ENCODE results near the gene PTBP3. TPM values are rescaled to one million over a fixed set of nuclear protein-coding genes. Genes with fewer than 3 reads are reported as not detected.

PTBP3 gene
- total and polyA plus RNA-seq, 2 donors (not counting 1 experiment from before 2014, with no cell fraction given): 16.7 to 28.7 TPM

- H2AFZ ChIP-seq (ENCODE audit: low read length): no peak overlapping the region
- H3K4me2 ChIP-seq (ENCODE audit: extremely low read depth, insufficient read depth, low read length): no peak overlapping the region
- no peaks in the 10 kb centered on the region for H3K36me3 ChIP-seq (ENCODE audit: control insufficient read depth, insufficient read depth, low read length)
- no peaks in the 10 kb centered on the region for H3K27me3 ChIP-seq (ENCODE audit: control insufficient read depth, insufficient read depth, low read length)
- DNase-seq (ENCODE audit: low read depth in 2 of 2): no peak
- H3K27ac ChIP-seq (ENCODE audit: insufficient read depth, low read length): no peak overlapping the region
- H3K9me3 ChIP-seq (ENCODE audit: control insufficient read depth, insufficient read depth, low read depth, low read length): no peaks in the 10 kb centered on the region
- H3K79me2 ChIP-seq (ENCODE audit: control insufficient read depth, insufficient read depth, low read length): no peaks in the 10 kb centered on the region
- no peaks in the 10 kb centered on the region for H4K20me1 ChIP-seq (ENCODE audit: control insufficient read depth, extremely low read depth, insufficient read depth, low read length)
- H3K4me3 ChIP-seq (replicated peaks in 1 of 4; ENCODE audit: control extremely low read depth in 1 of 4, insufficient read depth in 1 of 4, low read depth in 3 of 4, low read length in 4 of 4): no peak overlapping the region
- no peak for TF ChIP-seq CTCF (conservative IDR thresholded peaks at IDR 0.05 in 1 of 2, IDR thresholded peaks at IDR 0.05 in 1 of 2; ENCODE audit: low read depth in 1 of 2, low read length in 2 of 2)
- no peak for TF ChIP-seq EZH2 (IDR thresholded peaks at IDR 0.05; ENCODE audit: low read length, missing control alignments)
- no peaks in the 10 kb centered on the region for H3K4me1 ChIP-seq (ENCODE audit: control insufficient read depth, extremely low read depth, insufficient read depth, low read length)
- H3K9ac ChIP-seq (ENCODE audit: insufficient read depth, low read length): no peak overlapping the region
Observed at GRCh38 chr9:112354081-112354743, 20.8 kb upstream of the PTBP3 start.

GRCh38 chr9:112352209-112352608, 18.8 kb upstream of the PTBP3 start:
- H3K79me2 ChIP-seq (ENCODE audit: control insufficient read depth, insufficient read depth, low read length): no peaks in the 10 kb centered on the region
- no peak for DNase-seq (ENCODE audit: low read depth in 2 of 2)
- TF ChIP-seq EZH2 (IDR thresholded peaks at IDR 0.05; ENCODE audit: low read length, missing control alignments) (no peak), CTCF (conservative IDR thresholded peaks at IDR 0.05 in 1 of 2, IDR thresholded peaks at IDR 0.05 in 1 of 2; ENCODE audit: low read depth in 1 of 2, low read length in 2 of 2) (no peak)
- no peak overlapping the region for H3K4me3 ChIP-seq (replicated peaks in 1 of 4; ENCODE audit: control extremely low read depth in 1 of 4, insufficient read depth in 1 of 4, low read depth in 3 of 4, low read length in 4 of 4)
- H3K9me3 ChIP-seq (ENCODE audit: control insufficient read depth, insufficient read depth, low read depth, low read length): no peaks in the 10 kb centered on the region
- no peaks in the 10 kb centered on the region for H3K4me1 ChIP-seq (ENCODE audit: control insufficient read depth, extremely low read depth, insufficient read depth, low read length)
- no peak overlapping the region for H3K27ac ChIP-seq (ENCODE audit: insufficient read depth, low read length)
- H2AFZ ChIP-seq (ENCODE audit: low read length): no peak overlapping the region
- no peak overlapping the region for H3K4me2 ChIP-seq (ENCODE audit: extremely low read depth, insufficient read depth, low read length)
- H3K9ac ChIP-seq (ENCODE audit: insufficient read depth, low read length): no peak overlapping the region
- H3K36me3 ChIP-seq (ENCODE audit: control insufficient read depth, insufficient read depth, low read length): no peaks in the 10 kb centered on the region
- no peaks in the 10 kb centered on the region for H3K27me3 ChIP-seq (ENCODE audit: control insufficient read depth, insufficient read depth, low read length)
- no peaks in the 10 kb centered on the region for H4K20me1 ChIP-seq (ENCODE audit: control insufficient read depth, extremely low read depth, insufficient read depth, low read length)

GRCh38 chr9:112351184-112351583, 17.8 kb upstream of the PTBP3 start:
- H3K4me3 ChIP-seq (replicated peaks in 1 of 4; ENCODE audit: control extremely low read depth in 1 of 4, insufficient read depth in 1 of 4, low read depth in 3 of 4, low read length in 4 of 4): no peak overlapping the region
- DNase-seq (ENCODE audit: low read depth in 2 of 2): no peak
- H3K27ac ChIP-seq (ENCODE audit: insufficient read depth, low read length): no peak overlapping the region
- H3K9me3 ChIP-seq (ENCODE audit: control insufficient read depth, insufficient read depth, low read depth, low read length): no peaks in the 10 kb centered on the region
- H4K20me1 ChIP-seq (ENCODE audit: control insufficient read depth, extremely low read depth, insufficient read depth, low read length): no peaks in the 10 kb centered on the region
- H3K36me3 ChIP-seq (ENCODE audit: control insufficient read depth, insufficient read depth, low read length): no peaks in the 10 kb centered on the region
- no peaks in the 10 kb centered on the region for H3K4me1 ChIP-seq (ENCODE audit: control insufficient read depth, extremely low read depth, insufficient read depth, low read length)
- TF ChIP-seq CTCF (conservative IDR thresholded peaks at IDR 0.05 in 1 of 2, IDR thresholded peaks at IDR 0.05 in 1 of 2; ENCODE audit: low read depth in 1 of 2, low read length in 2 of 2) (no peak), EZH2 (IDR thresholded peaks at IDR 0.05; ENCODE audit: low read length, missing control alignments) (no peak)
- no peak overlapping the region for H3K9ac ChIP-seq (ENCODE audit: insufficient read depth, low read length)
- no peak overlapping the region for H3K4me2 ChIP-seq (ENCODE audit: extremely low read depth, insufficient read depth, low read length)
- H3K79me2 ChIP-seq (ENCODE audit: control insufficient read depth, insufficient read depth, low read length): no peaks in the 10 kb centered on the region
- H3K27me3 ChIP-seq (ENCODE audit: control insufficient read depth, insufficient read depth, low read length): no peaks in the 10 kb centered on the region
- H2AFZ ChIP-seq (ENCODE audit: low read length): no peak overlapping the region

Data from fibroblast of lung (primary cell).